Endothelial cell of umbilical vein (primary cell): ENCODE data around the gene ZNF827.

Experiments
- EZH2 ChIP-seq: IDR thresholded peaks from 2 replicates; pipeline ENCODE4 v1.6.1; 2012; ENCODE audit warnings: borderline replicate concordance, low read depth, mild to moderate bottlenecking, moderate library complexity, low read length, inconsistent platforms; ENCODE audit not compliant: severe bottlenecking
- POLR2A ChIP-seq: IDR thresholded peaks from 2 replicates; pipeline ENCODE4 v1.6.1; 2012; ENCODE audit warnings: low read depth, mild to moderate bottlenecking, control low read depth, low read length
- POLR2AphosphoS5 ChIP-seq: IDR thresholded peaks from 2 replicates; pipeline ENCODE4 v1.6.1; 2012; ENCODE audit warnings: low read depth, mild to moderate bottlenecking, control low read depth, low read length, moderate library complexity; ENCODE audit not compliant: insufficient read depth
- TF ChIP-seq, protein P1 (sequence below), 2 donors: IDR thresholded peaks; 1 replicate in 1 of 2; 2 replicates in 1 of 2; pipeline ENCODE4 v1.5.1; 2011; ENCODE audit warnings: low read length in 2 of 2, mild to moderate bottlenecking in 2 of 2, moderate library complexity in 2 of 2, control low read depth in 1 of 2, inconsistent platforms in 1 of 2, low read depth in 1 of 2; ENCODE audit not compliant: insufficient read depth in 1 of 2; ENCODE audit errors: extremely low read depth in 1 of 2
- TF ChIP-seq, protein P2 (sequence below): IDR thresholded peaks from 2 replicates; pipeline ENCODE4 v1.6.1; 2011; ENCODE audit not compliant: insufficient read depth, insufficient read length

DNA sequence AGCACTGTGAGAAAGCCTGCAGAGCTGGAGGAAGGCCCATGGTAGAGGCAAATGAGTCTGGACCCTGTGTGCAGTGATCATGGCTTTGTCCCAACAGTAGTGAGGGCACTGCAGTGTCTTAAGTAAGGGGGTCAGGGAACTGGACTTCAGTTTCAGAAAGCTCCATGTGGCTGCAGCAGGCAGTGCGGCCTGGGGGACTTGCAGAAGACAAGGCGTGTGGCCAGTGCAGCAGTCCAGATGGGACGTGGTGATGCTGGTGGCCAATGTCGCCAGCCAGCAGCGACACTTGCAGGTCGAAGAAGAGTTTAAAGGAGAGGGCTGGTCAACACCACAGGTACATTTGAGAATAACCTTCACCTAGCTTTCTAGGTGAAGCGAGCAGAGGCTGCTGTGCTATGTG lies 113.4 kb downstream of the ZNF827 start:
- TF ChIP-seq, protein P1, sequence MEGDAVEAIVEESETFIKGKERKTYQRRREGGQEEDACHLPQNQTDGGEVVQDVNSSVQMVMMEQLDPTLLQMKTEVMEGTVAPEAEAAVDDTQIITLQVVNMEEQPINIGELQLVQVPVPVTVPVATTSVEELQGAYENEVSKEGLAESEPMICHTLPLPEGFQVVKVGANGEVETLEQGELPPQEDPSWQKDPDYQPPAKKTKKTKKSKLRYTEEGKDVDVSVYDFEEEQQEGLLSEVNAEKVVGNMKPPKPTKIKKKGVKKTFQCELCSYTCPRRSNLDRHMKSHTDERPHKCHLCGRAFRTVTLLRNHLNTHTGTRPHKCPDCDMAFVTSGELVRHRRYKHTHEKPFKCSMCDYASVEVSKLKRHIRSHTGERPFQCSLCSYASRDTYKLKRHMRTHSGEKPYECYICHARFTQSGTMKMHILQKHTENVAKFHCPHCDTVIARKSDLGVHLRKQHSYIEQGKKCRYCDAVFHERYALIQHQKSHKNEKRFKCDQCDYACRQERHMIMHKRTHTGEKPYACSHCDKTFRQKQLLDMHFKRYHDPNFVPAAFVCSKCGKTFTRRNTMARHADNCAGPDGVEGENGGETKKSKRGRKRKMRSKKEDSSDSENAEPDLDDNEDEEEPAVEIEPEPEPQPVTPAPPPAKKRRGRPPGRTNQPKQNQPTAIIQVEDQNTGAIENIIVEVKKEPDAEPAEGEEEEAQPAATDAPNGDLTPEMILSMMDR (IDR thresholded peaks at IDR 0.05; ENCODE audit: extremely low read depth in 1 of 2, insufficient read depth in 1 of 2, low read depth in 1 of 2, low read length in 2 of 2): no peak
- TF ChIP-seq POLR2A: no peak
- TF ChIP-seq EZH2: no peak
- TF ChIP-seq POLR2AphosphoS5: no peak
- TF ChIP-seq, protein P2, sequence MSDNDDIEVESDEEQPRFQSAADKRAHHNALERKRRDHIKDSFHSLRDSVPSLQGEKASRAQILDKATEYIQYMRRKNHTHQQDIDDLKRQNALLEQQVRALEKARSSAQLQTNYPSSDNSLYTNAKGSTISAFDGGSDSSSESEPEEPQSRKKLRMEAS: no peak
